HCT116 (cell line): Measurements from ENCODE around the gene CDK13. TPM values are rescaled to one million over a fixed set of nuclear protein-coding genes. Genes with fewer than 3 reads are reported as not detected.
A peak's percentile ranks its signal among the peaks of the same experiment; 100 is the strongest.

Source experiments
- ATAC-seq: fragments of 200-7000 bp; cut with Tn5 transposase; 2 replicates; pipeline ENCODE4 v1.9.1; 2020; ENCODE audit warnings: mild to moderate bottlenecking, moderate library complexity
- BruUV-seq: library from RNA; stranded (reverse); fragments of 400-500 nt; replicated peaks from 2 replicates; lab custom pipeline; 2021; lab: Mats Ljungman, UMichigan
- CTCF ChIA-PET: fragments of 300-600 bp; sonication (Branson Sonifier 250); formaldehyde crosslinking; loops from one replicate; lab custom pipeline; 2021; ENCODE audit warnings: antibody characterized with exemption; lab: Charles Lee
- POLR2A ChIA-PET: fragments of 300-600, 350-600 bp; sonication (Branson Sonifier 250); formaldehyde crosslinking; loops from one replicate; lab custom pipeline; 2021; ENCODE audit warnings: antibody characterized with exemption; lab: Charles Lee
- RAD21 ChIA-PET, 2 experiments: fragments of 300-600 bp; sonication (Branson Sonifier 250); formaldehyde crosslinking; loops; one replicate each; lab custom pipeline; 2023; ENCODE audit warnings: low total read pairs in 2 of 2; ENCODE audit not compliant: uncharacterized antibody in 2 of 2, unreplicated experiment in 2 of 2, low non-redundant PET in 1 of 2; lab: Charles Lee
- DNase-seq: peaks from one replicate; pipeline ENCODE4 v3.0.0-alpha.2; 2010; ENCODE audit warnings: low read depth, low spot score
- H2AFZ ChIP-seq: fragments of 200-600 bp; shearing (Covaris generic), sonication (generic); 2 replicates; pipeline ENCODE4 v1.6.1; 2017; ENCODE audit warnings: low read depth, mixed run types, mixed read lengths, antibody characterized with exemption, low read length; ENCODE audit not compliant: poor library complexity, severe bottlenecking
- H3K27ac ChIP-seq: 2 replicates; pipeline ENCODE4 v1.5.1; 2012; ENCODE audit warnings: low read depth, low read length
- H3K27me3 ChIP-seq: fragments of 200-600 bp; sonication (generic); 2 replicates; pipeline ENCODE4 v1.6.1; 2016; ENCODE audit warnings: mixed run types, low read length, mixed read lengths; ENCODE audit not compliant: insufficient read depth
- H3K36me3 ChIP-seq, 2 experiments: fragments of 200-500 bp in 1 of 2; fragments of 200-600 bp in 1 of 2; sonication (Bioruptor generic) in 1 of 2; sonication (generic) in 1 of 2; 2 replicates each; pipeline versions ENCODE4 v1.5.1 to v1.6.1; 2014 to 2016; ENCODE audit warnings: low read length in 2 of 2, inconsistent platforms in 1 of 2, mixed read lengths in 1 of 2, mixed run types in 1 of 2; ENCODE audit not compliant: insufficient read depth in 2 of 2, control insufficient read depth in 1 of 2
- H3K4me1 ChIP-seq, 2 experiments: fragments of 200-600 bp in 1 of 2; sonication (generic) in 1 of 2; 2 replicates each; pipeline versions ENCODE4 v1.5.1 to v1.6.1; 2012 to 2017; ENCODE audit warnings: low read length in 2 of 2, inconsistent platforms in 1 of 2, mild to moderate bottlenecking in 1 of 2, mixed read lengths in 1 of 2, mixed run types in 1 of 2, moderate library complexity in 1 of 2; ENCODE audit not compliant: insufficient read depth in 2 of 2, control insufficient read depth in 1 of 2
- H3K4me2 ChIP-seq: fragments of 200-600 bp; sonication (generic); 2 replicates; pipeline ENCODE4 v1.6.1; 2017; ENCODE audit warnings: mixed run types, low read length, mixed read lengths
- H3K4me3 ChIP-seq, 2 experiments: fragments of 200-600 bp in 1 of 2; sonication (generic) in 1 of 2; replicated peaks in 1 of 2; 2 replicates each; pipeline ENCODE4 v1.5.1; 2011 to 2016; ENCODE audit warnings: low read length in 2 of 2, control low read depth in 1 of 2, low read depth in 1 of 2, mild to moderate bottlenecking in 1 of 2, mixed read lengths in 1 of 2, mixed run types in 1 of 2
- H3K79me2 ChIP-seq: fragments of 200-600 bp; sonication (generic); 2 replicates; pipeline ENCODE4 v1.6.1; 2017; ENCODE audit warnings: mild to moderate bottlenecking, mixed run types, low read length, moderate library complexity, mixed read lengths; ENCODE audit not compliant: insufficient read depth
- H3K9ac ChIP-seq: fragments of 200-600 bp; sonication (generic); 2 replicates; pipeline ENCODE4 v1.6.1; 2016; ENCODE audit warnings: low read length, mixed read lengths
- H3K9me2 ChIP-seq: fragments of 200-600 bp; sonication (generic), shearing (Covaris generic); 2 replicates; pipeline ENCODE4 v1.6.1; 2017; ENCODE audit warnings: mixed run types, mild to moderate bottlenecking, moderate library complexity; ENCODE audit not compliant: insufficient read depth
- H3K9me3 ChIP-seq, 2 experiments: fragments of 200-500 bp in 1 of 2; fragments of 200-600 bp in 1 of 2; sonication (Bioruptor generic) in 1 of 2; sonication (generic) in 1 of 2; 2 replicates each; pipeline ENCODE4 v1.6.1; 2014 to 2017; ENCODE audit warnings: low read length in 2 of 2, mixed read lengths in 2 of 2, inconsistent platforms in 1 of 2, low read depth in 1 of 2, mild to moderate bottlenecking in 1 of 2, mixed run types in 1 of 2, moderate library complexity in 1 of 2; ENCODE audit not compliant: control insufficient read depth in 1 of 2, insufficient read depth in 1 of 2
- H4K20me1 ChIP-seq: fragments of 200-600 bp; sonication (generic), shearing (Covaris generic); 2 replicates; pipeline ENCODE4 v1.6.1; 2017; ENCODE audit warnings: mixed run types, mild to moderate bottlenecking, moderate library complexity; ENCODE audit not compliant: insufficient read depth
- CBX3 ChIP-seq: IDR thresholded peaks from 2 replicates; pipeline ENCODE4 v1.6.1; 2012; ENCODE audit warnings: low read depth
- CEBPB ChIP-seq: IDR thresholded peaks from 2 replicates; pipeline ENCODE4 v1.6.1; 2012; ENCODE audit warnings: low read depth
- EGR1 ChIP-seq: IDR thresholded peaks from 2 replicates; pipeline ENCODE4 v1.6.1; 2012; ENCODE audit warnings: low read depth
- ELF1 ChIP-seq: IDR thresholded peaks from 2 replicates; pipeline ENCODE4 v1.6.1; 2012; ENCODE audit warnings: low read depth, borderline replicate concordance
- EZH2 ChIP-seq: fragments of 200-600 bp; sonication (generic); IDR thresholded peaks from 2 replicates; pipeline ENCODE4 v1.6.1; 2017; ENCODE audit warnings: antibody characterized with exemption, mixed run types
- EZH2phosphoT487 ChIP-seq: fragments of 200-600 bp; IDR thresholded peaks from 2 replicates; pipeline ENCODE4 v1.6.1; 2018; ENCODE audit warnings: antibody characterized with exemption, borderline replicate concordance
- FOSL1 ChIP-seq: IDR thresholded peaks from 2 replicates; pipeline ENCODE4 v1.6.1; 2012; ENCODE audit warnings: low read depth
- JUND ChIP-seq: IDR thresholded peaks from 2 replicates; pipeline ENCODE4 v1.6.1; 2012
- MAX ChIP-seq: IDR thresholded peaks from 2 replicates; pipeline ENCODE4 v1.6.1; 2012
- POLR2A ChIP-seq: IDR thresholded peaks from 2 replicates; pipeline ENCODE4 v1.7.0; 2011; ENCODE audit warnings: borderline replicate concordance; ENCODE audit not compliant: insufficient read depth, insufficient read length; ENCODE audit errors: extremely low read depth
- RAD21 ChIP-seq: IDR thresholded peaks from 2 replicates; pipeline ENCODE4 v1.6.1; 2012; ENCODE audit warnings: low read depth, mild to moderate bottlenecking
- REST ChIP-seq: IDR thresholded peaks from 2 replicates; pipeline ENCODE4 v1.6.1; 2012; ENCODE audit warnings: low read depth
- SIN3A ChIP-seq: IDR thresholded peaks from 2 replicates; pipeline ENCODE4 v1.6.1; 2012; ENCODE audit warnings: low read depth
- SP1 ChIP-seq: IDR thresholded peaks from 2 replicates; pipeline ENCODE4 v1.6.1; 2012; ENCODE audit warnings: low read depth
- SRF ChIP-seq: IDR thresholded peaks from 2 replicates; pipeline ENCODE4 v1.6.1; 2012; ENCODE audit warnings: low read depth
- TCF7L2 ChIP-seq: IDR thresholded peaks from 2 replicates; pipeline ENCODE4 v1.7.0; 2011; ENCODE audit warnings: borderline replicate concordance, inconsistent platforms; ENCODE audit not compliant: insufficient read depth, insufficient read length; ENCODE audit errors: extremely low read depth
- YY1 ChIP-seq: IDR thresholded peaks from 2 replicates; pipeline ENCODE4 v1.6.1; 2011; ENCODE audit warnings: low read length, low read depth, moderate library complexity, mild to moderate bottlenecking; ENCODE audit not compliant: insufficient replicate concordance; ENCODE audit errors: extremely low read depth
- ZFX ChIP-seq: fragments of 450-650 bp; IDR thresholded peaks from 2 replicates; pipeline ENCODE4 v1.6.1; 2017
- ZNF274 ChIP-seq: fragments of 200-500 bp; sonication (Bioruptor generic); IDR thresholded peaks from 2 replicates; pipeline ENCODE4 v1.6.1; 2014; ENCODE audit warnings: mild to moderate bottlenecking, low read depth, low read length, inconsistent platforms
- intact Hi-C: fragments of 100-400 bp; cut with micrococcal nuclease; formaldehyde crosslinking; loops from 2 replicates; pipeline ENCODE4 v1.10.0; 2022
- total RNA-seq: library from RNA; stranded (reverse); gene quantifications from one replicate; pipeline ENCODE4 v1.2.1, GENCODE V29; 2021; ENCODE audit not compliant: unreplicated experiment
- TF ChIP-seq, protein P1 (sequence below): IDR thresholded peaks from 2 replicates; pipeline ENCODE4 v1.6.1; 2012
- TF ChIP-seq, protein P2 (sequence below): IDR thresholded peaks from 2 replicates; pipeline ENCODE4 v1.6.1; 2011; ENCODE audit warnings: mild to moderate bottlenecking, low read length, moderate library complexity; ENCODE audit not compliant: insufficient replicate concordance; ENCODE audit errors: extremely low read depth

Gene CDK13
- total RNA-seq, 1 experiment from 2014 or later: 28.8 TPM

DNA sequence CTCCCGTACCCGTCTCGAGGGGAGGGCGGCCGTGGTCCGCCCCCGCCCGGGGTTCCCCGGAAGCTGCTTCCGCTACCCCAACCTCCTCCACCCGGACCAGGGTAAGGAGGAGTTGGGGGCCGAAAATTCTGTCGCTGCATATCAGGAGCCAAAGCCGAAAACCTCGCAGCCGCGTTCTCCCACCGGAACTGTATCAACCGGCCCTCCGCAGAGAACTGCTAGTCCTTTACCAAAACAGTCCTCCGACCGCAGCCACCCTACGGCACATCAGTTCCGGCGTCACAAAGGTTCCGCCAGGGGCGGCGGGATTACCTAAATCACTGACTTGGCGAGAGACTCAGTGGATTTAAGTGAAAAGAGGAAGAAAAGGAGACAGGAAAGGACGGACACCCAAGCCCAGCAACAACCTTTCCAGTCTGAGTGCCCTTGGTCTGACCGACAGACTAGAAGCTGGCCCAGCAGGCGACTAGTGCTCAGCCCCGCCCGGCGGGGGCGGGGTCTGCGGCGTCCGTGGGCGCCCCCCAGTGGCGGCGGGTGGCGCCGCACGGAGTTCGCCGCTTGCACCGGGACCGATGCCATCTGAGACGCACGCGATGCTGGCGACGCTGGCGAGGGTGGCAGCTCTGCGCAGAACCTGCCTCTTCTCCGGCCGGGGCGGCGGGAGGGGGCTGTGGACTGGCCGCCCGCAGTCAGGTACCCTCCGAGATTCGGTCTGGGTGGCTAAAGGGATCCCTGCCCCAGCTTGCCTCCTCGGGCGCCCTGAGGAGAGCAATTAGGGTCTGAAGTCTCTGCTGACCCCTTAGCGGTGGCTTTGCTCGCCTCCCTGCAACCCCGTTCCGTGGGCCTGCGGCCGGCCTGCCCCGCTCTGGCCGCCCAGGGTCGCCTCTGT is 184.6 kb downstream of the CDK13 start, which contains the start of the genes MPLKIP and SUGCT:
MPLKIP (minus strand) TSS at position 195 of the 889 bp plus-strand sequence; CDS start at position 140, 55 bp downstream.
SUGCT (plus strand) TSS at position 578 of the 889 bp plus-strand sequence.
- Histone ChIP-seq H3K9me2 (no peaks in the 10 kb centered on the region), H3K4me3 (peak within 1 kb of the TSS; percentile 71 to 77), H2AFZ (peak within 1 kb of the TSS; percentile 91), H3K27ac (peak within 1 kb of the TSS; percentile 84), H3K79me2 (peaks cover 49% of the 10 kb centered on the region), H3K4me2 (peak within 1 kb of the TSS; percentile 77), H3K9ac (peak within 1 kb of the TSS; percentile 83), H3K4me1 (peaks cover 7 to 17% of the 10 kb centered on the region in 2 experiments; a peak in 3 of 4 replicates), H4K20me1 (peaks cover 8% of the 10 kb centered on the region; the same call in 1 of the 2 replicates), H3K9me3 (no peaks in the 10 kb centered on the region), H3K27me3 (no peaks in the 10 kb centered on the region), H3K36me3 (no peaks in the 10 kb centered on the region)
- RAD21 ChIA-PET: no interaction called here
- DNase-seq (peak; percentile 82), ATAC-seq (peak; percentile 87)
- CTCF ChIA-PET: interaction anchor here (1.0 kb wide), 1 partner anchor 16 kb away, joined by 3 read pairs; no protein-coding TSS in a partner anchor
- BruUV-seq: no TSS peak
- intact Hi-C loops: no loop called here
- POLR2A ChIA-PET: interaction anchor here (0.8 kb wide), 1 partner anchor 184 kb away, joined by 3 read pairs; the partner anchor contains the start of gene CDK13
- TF ChIP-seq MAX (peak; percentile 94), REST (no peak), CBX3 (peak; percentile 97), CEBPB (peak; percentile 38; the same call in 1 of the 2 replicates), EGR1 (peak; percentile 76), RAD21 (peak; percentile 45), SIN3A (peak; percentile 95), SP1 (peak; percentile 79), ZNF274 (no peak), ELF1 (0 out of 2 replicates have a peak, but pooled peaks have one; percentile 13), TCF7L2 (no peak), SRF (peak; percentile 87; the same call in 1 of the 2 replicates), EZH2phosphoT487 (no peak), YY1 (peak; percentile 79), ZFX (peak; percentile 98), JUND (no peak), EZH2 (no peak), FOSL1 (no peak), POLR2A (peak; percentile 71)
- TF ChIP-seq, protein P1, sequence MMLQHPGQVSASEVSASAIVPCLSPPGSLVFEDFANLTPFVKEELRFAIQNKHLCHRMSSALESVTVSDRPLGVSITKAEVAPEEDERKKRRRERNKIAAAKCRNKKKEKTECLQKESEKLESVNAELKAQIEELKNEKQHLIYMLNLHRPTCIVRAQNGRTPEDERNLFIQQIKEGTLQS: no peak
- TF ChIP-seq, protein P2, sequence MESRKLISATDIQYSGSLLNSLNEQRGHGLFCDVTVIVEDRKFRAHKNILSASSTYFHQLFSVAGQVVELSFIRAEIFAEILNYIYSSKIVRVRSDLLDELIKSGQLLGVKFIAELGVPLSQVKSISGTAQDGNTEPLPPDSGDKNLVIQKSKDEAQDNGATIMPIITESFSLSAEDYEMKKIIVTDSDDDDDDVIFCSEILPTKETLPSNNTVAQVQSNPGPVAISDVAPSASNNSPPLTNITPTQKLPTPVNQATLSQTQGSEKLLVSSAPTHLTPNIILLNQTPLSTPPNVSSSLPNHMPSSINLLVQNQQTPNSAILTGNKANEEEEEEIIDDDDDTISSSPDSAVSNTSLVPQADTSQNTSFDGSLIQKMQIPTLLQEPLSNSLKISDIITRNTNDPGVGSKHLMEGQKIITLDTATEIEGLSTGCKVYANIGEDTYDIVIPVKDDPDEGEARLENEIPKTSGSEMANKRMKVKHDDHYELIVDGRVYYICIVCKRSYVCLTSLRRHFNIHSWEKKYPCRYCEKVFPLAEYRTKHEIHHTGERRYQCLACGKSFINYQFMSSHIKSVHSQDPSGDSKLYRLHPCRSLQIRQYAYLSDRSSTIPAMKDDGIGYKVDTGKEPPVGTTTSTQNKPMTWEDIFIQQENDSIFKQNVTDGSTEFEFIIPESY: peak; percentile 54
